AG08396 (cell line): ENCODE data around the gene UTP18.
"Not testable (repeated sequence)": the region's sequence is repeated elsewhere in the genome, so short reads cannot be mapped to it uniquely, and the experiment has no call there.

Experiments
- DNase-seq: peaks from one replicate; pipeline ENCODE4 v3.0.0; 2012; ENCODE audit warnings: low spot score, mixed read lengths

Gene UTP18

GRCh38 chr17:51258756-51259563 is 1.4 kb upstream of the UTP18 start:
- DNase-seq: peak; percentile 20

GRCh38 chr17:51259564-51260236 is 646 bp upstream of the UTP18 start, which contains the start of gene MBTD1:
TSS of gene MBTD1 (minus strand) at chr17:51260049. CDS start at chr17:51225161, 34,888 bp downstream.
- peak; percentile 96 for DNase-seq

- DNase-seq: peak; percentile 71
Observed at GRCh38 chr17:51261024-51261963, 948 bp downstream of the UTP18 start.

- no peak for DNase-seq
Observed at GRCh38 chr17:51263006-51263405, 2.7 kb downstream of the UTP18 start.

DNA sequence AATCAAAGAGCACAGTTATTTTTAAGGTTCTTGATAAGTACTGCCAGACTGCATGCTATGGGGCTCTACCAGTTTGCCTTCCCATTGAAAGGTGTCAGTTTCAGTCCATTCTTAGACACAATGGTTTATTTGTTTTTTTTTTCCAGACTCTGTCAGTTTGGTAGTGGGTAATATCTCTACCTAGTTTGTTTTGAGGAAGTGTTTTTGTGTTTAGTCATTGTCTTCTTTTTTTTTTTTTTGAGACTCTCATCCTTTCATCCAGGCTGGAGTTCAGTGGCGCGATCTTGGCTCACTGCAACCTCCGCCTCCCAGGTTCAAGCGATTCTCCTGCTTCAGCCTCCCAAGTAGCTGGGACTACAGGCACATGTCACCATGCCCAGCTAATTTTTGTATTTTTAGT is 4.1 kb downstream of the UTP18 start:
- DNase-seq: not testable (repeated sequence)

DNA sequence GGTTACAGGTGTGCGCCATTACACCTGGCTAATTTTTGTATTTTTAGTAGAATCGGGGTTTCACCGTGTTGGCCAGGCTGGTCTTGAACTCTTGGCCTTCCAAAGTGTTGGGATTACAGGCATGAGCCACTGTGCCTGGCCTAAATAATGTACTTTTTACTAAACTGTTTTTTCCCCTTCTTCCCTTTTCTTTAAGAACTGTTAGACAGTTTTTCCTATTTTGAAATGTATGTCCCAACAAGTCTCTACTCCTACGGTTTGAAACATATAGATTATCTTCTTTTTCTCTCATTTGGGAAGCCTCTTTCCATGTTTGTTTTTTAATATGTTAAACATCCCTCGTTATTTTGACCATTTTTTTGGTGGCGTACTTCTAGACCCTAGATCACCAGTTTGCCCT is 9.6 kb downstream of the UTP18 start:
- DNase-seq: no peak

- DNase-seq: no peak
Observed at GRCh38 chr17:51270636-51271035, 10.3 kb downstream of the UTP18 start.

- no peak for DNase-seq
Observed at GRCh38 chr17:51272812-51273211, 12.5 kb downstream of the UTP18 start.

GRCh38 chr17:51275381-51275780 is 15.0 kb downstream of the UTP18 start:
- peak; percentile 44 for DNase-seq

GRCh38 chr17:51279183-51279582 is 18.8 kb downstream of the UTP18 start:
- no peak for DNase-seq

DNA sequence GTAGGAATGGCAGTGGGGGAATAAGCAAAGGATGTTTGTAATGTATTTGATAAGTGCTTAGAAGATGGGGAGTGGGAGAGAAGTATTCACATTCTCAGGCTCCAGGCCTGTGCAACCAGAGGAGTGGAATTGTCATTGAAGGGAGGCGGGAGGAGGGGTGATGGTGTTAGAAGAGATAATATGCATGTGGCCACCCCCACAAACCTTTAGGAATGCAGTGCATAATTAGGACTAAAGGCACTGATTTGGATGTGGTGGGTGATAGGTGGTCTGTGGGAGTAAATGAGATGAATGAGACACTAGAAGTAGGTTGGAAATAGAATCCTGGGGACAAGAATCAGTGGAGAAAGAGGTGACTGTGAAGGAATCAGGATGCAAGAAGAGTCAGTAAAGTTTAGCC is 27.1 kb downstream of the UTP18 start:
- no peak for DNase-seq

- DNase-seq: peak; percentile 39
Observed at GRCh38 chr17:51289696-51290111, 29.4 kb downstream of the UTP18 start.

DNA sequence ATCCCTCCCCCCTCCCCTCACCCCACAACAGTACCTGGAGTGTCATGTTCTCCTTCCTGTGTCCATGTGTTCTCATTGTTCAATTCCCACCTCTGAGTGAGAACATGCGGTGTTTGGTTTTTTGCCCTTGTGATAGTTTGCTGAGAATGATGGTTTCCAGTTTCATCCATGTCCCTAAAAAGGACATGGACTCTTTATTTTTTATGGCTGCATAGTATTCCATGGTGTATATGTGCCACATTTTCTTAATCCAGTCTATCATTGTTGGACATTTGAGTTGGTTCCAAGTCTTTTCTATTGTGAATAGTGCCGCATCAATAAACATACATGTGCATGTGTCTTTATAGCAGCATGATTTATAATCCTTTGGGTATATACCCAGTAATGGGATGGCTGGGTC is 34.0 kb downstream of the UTP18 start:
- not testable (repeated sequence) for DNase-seq

DNA sequence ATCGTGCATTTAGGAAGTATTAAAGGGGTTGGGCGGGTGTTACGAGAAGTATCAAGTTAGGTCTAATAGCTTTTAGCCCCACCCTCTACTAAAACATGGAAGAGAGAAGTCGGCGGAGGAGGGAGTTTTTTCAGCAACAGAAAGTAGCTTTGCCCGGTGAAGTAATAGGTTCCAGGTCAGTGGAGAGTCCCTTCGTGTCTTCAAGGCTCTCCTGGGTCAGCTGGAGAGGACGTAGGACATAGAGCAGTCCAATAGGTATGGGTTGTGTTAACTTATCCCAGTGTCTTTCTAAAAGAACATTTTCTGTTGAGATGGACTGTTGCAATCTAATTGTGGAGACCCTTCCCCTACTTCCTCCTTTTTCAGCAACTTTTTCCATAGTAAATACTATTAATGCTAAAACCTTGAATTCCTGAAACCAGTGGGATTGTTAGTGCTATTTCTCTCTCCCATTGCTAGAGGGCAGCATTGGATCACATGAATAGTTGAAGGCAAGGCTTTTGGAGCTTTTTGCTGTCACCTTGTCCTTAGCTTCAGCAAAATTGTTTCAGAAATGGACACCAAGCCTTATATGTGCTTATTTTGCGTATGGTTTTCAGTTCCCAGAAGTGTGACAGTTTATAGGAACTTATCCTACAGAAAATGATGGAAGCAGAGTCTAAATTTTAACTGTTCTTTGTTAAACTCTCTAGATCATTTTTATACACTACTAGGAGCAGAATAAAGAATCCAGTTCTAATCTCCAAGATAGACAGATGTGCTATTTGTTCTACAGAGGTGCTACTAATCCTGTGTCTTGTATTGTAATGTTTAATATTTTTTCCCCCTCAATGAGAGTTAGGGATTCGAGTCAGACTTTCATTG is 38.4 kb downstream of the UTP18 start:
- peak; percentile 43 for DNase-seq

- DNase-seq: no peak
Observed at GRCh38 chr17:51299859-51300258, 39.5 kb downstream of the UTP18 start.

- DNase-seq: no peak
Observed at GRCh38 chr17:51305182-51305581, 44.8 kb downstream of the UTP18 start.

- DNase-seq: not testable (repeated sequence)
Observed at GRCh38 chr17:51312003-51312402, 51.7 kb downstream of the UTP18 start.

GRCh38 chr17:51319186-51319585 is 58.8 kb downstream of the UTP18 start:
- no peak for DNase-seq

- DNase-seq: no peak
Observed at GRCh38 chr17:51322390-51323029, 62.2 kb downstream of the UTP18 start.

DNA sequence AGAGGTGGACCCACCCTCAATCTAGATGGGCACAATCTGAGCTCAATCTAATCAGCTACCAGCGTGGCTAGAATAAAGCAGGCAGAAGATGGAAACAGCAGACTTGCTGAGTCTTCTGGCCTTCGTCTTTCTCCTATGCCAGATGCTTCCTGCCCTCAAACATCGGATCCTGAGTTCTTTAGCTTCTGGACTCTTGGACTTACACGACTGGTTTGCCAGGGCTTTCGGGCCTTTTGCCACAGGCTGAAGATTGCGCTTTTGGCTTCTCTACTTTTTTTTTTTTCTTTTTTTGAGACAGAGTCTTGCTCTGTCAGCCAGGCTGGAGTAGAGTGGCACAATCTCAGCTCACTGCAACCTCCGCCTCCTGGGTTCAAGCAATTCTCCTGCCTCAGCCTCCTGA is 65.1 kb downstream of the UTP18 start:
- DNase-seq: no peak
